ENCODE results near the gene CAPN14. TPM values are rescaled to one million over a fixed set of nuclear protein-coding genes. Genes with fewer than 3 reads are reported as not detected.

The CAPN14 gene
- total RNA-seq, 2 donors from 2014 or later = 0.12 to 0.26 TPM

- ATAC-seq (no peak), DNase-seq (no peak)
- intact Hi-C loops (cut with DNase I) = no loop called here
These were observed 84.5 kb downstream of the CAPN14 start for GRCh38 chr2:31132786-31133185.

GRCh38 chr2:31131871-31132270 is 85.4 kb downstream of the CAPN14 start:
- DNase-seq (no peak), ATAC-seq (no peak)
- intact Hi-C loops (cut with DNase I) = no loop called here

- DNase-seq (no peak), ATAC-seq (no peak)
- intact Hi-C loops (cut with DNase I) = no loop called here
These were observed 87.7 kb downstream of the CAPN14 start for GRCh38 chr2:31129375-31130171.

DNA sequence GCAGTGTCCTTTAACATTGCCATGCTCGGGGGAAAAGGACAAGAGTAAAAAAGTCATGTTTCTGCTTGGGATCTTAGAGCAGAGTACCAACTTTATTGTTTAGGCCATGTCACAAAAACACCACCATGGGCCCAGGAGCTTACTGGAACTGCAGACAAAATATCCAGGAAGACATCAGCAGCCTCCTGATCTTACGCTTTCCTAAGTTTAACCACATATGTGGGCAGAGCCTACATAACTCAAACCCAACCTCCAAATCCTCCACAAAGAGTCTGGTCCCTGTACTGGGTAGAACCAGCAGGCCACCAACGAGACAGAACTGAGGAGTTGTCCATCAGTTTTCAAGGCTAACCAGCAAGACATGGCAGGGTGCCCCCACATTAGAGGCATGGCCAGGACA is 89.4 kb downstream of the CAPN14 start:
- intact Hi-C loops (cut with DNase I) = no loop called here
- ATAC-seq (no peak), DNase-seq (no peak)

DNA sequence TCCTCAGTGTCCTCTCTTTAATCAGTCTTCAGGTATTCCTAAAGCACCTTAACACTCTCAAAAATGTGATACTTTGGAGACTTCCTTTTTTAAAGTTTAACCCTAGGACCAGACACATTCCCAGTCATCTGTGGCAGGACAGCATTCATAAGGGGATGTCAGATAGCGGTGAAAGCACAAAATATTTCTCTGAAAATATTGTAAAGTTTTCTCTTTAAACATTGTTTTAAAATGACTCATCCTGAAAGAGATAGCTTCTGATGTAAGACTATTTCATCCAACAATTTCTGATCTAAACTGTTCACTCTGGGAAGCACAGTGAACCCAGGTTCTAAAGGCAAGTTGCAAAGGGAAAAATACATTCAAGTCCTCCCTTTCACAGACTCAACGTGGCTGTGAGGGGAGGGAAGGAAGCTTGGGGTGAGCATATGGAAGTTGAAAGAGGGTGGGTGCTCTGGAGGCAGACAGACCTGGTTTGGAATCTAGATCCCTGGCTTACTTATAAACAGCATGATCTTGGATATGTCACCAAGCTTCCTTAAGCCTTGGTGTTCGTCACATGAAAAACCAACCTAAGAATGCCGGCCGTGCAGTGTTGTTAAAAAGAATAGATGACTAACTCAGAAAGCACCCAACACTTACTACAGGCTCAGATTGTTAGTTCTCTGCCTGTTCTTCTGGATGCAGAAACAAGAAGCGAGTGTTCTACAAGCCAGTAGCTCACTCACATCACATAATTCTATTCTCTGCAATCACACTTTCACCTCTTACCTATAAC is 91.2 kb downstream of the CAPN14 start:
- intact Hi-C loops (cut with DNase I) = no loop called here
- DNase-seq (no peak), ATAC-seq (no peak)

DNA sequence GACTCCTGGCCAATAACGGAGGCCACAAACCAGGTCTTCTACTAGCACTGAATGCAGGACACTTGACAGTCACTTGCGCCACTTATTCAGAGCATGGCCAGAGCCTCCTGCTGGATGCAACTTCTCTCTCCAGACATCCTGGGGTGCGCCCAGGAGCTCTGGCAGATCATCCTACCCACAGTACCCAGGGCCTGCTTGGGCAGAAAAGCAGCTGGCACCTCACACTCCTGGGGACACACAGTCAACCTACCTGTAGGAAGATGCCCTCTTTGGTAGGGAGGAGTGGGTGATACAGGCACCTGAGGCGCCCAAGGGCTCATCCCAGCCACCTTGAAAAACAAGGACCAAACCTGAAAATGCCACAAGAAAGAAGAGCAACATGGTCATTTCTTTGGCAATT is 92.4 kb downstream of the CAPN14 start:
- ATAC-seq (no peak), DNase-seq (no peak)
- intact Hi-C loops (cut with DNase I) = no loop called here

Other genes starting within 250 kb of the CAPN14 start
- under 1 TPM; 0.53 to 0.76 TPM for gene GALNT14, start 79.1 kb downstream of the CAPN14 start, total RNA-seq
- 10 to 100 TPM in 1 of 2 donors, 1 to 10 TPM in 1; 8.1 to 11.7 TPM for gene EHD3, start 16.6 kb upstream of the CAPN14 start, total RNA-seq
- under 1 TPM; 0.03 to 0.16 TPM for gene XDH, start 197.2 kb upstream of the CAPN14 start, total RNA-seq